HG03103 (cell line): ENCODE results near the gene HBQ1.
"Not testable (repeated sequence)": the region's sequence is repeated elsewhere in the genome, so short reads cannot be mapped to it uniquely, and the experiment has no call there.

Experiments used
- ATAC-seq: cut with Tn5 transposase; IDR thresholded peaks from one replicate; pipeline ENCODE4 v1.9.1; 2021; ENCODE audit warnings: low read depth; ENCODE audit not compliant: unreplicated experiment

HBQ1 gene

DNA sequence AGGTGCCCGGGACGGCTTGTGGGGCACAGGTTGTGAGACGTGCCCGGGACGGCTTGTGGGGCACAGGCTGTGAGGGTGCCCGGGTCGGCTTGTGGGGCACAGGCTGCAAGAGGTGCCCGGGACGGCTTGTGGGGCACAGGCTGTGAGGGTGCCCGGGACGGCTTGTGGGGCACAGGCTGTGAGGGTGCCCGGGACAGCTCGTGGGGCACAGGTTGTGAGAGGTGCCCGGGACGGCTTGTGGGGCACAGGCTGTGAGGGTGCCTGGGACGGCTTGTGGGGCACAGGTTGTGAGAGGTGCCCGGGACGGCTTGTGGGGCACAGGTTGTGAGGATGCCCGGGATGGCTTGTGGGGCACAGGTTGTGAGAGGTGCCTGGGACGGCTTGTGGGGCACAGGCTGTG is 20.0 kb upstream of the HBQ1 start:
- ATAC-seq, result not testable (repeated sequence)

GRCh38 chr16:160691-161190 is 19.5 kb upstream of the HBQ1 start:
- no peak for ATAC-seq

DNA sequence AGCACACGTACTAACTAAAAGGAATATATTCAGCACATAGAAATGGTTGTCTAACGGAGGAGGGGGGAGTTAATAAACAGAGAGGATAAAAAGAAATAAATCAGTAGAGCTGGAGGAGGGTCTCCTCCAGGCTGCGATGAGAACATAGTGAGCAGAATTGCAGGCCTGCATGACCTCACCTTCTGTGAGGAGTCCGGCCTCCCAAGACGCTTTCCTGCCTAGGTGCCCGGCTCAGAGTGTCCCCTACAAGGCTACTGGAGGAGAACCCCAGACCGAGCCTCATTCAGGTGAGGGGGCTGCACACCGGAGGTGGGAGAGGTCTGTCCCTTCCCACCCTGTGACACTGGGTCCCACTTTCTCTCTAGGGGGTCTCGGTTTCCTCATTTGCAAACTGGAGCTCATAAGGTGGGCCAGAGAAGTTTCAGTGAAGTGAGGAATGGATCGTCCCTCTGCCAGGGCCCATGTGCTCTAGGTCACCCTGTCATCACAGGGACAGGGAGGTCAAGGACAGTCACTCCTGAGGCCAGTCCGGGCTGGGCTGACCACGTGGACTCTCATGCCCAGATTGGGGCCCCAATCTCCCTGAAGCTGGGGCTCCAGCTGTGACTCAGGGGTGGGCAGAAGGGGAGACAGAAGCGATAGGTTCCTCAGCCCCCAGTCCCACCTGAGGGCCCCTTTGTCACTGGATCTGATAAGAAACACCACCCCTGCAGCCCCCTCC is 17.8 kb upstream of the HBQ1 start:
- no peak for ATAC-seq

GRCh38 chr16:163139-163538 is 17.1 kb upstream of the HBQ1 start:
- not testable (repeated sequence) for ATAC-seq

GRCh38 chr16:163696-164095 is 16.6 kb upstream of the HBQ1 start:
- ATAC-seq, result not testable (repeated sequence)

DNA sequence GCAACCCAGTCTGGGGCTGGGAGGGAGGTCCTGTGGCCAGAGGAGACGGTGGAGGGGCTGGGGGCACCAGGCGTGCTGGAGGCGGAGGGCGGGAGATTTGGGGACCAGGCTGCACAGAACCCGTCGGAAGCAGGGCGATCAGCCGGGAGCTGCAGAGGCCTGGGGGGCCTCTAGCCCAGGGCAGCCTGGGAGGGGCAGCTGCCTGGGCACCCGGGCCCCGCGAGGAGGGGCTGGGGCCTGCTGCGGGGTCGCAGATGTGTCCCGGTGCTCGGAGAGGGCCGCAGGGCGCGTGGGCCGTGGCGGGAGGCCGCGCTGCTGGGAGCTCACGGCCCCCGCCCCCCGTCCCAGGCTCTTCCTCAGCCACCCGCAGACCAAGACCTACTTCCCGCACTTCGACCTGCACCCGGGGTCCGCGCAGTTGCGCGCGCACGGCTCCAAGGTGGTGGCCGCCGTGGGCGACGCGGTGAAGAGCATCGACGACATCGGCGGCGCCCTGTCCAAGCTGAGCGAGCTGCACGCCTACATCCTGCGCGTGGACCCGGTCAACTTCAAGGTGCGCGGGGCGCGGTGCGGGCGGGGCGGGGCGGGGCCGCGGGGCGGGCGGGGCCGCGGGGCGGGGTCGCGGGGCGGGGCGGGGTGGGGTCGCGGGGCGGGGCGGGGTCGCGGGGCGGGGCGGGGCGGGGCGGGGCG is 16.0 kb upstream of the HBQ1 start:
- not testable (repeated sequence) for ATAC-seq

- no peak for ATAC-seq
Measured at GRCh38 chr16:164827-165538, 15.3 kb upstream of the HBQ1 start.

DNA sequence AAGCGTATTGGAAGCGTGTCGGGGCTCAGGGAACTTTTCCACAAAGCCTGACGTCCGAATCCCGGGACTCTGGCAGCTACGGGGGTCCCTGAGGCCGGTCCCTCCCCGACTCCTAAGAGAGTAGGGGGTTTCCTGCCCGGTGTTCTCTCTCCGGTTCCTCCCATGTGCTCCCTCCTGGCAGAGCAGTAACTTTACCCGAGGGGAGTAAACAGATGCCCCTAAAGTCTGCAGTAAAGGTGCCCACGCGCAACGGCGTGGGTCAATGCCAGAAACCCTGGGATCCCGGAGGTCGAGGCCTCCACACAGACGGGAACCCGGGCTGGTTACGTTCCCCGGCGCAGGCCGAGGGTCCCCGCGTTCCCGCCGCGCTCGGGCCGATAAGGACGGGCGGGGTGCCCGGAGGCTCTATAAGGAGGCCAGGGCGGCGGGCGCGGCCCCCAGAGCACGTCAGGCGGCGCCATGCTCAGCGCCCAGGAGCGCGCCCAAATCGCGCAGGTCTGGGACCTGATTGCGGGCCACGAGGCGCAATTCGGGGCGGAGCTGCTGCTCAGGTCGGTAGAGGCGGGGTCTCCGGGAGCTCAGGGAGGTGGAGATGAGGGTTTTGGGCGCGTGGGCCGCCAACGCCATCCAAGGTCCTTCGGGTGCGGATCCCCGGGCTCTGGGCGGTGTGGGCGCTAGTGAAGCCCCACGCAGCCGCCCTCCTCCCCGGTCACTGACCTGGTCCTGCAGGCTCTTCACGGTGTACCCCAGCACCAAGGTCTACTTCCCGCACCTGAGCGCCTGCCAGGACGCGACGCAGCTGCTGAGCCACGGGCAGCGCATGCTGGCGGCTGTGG is 14.5 kb upstream of the HBQ1 start, which contains the start of gene HBM:
HBM (plus strand) TSS at position 440 of the 836 bp plus-strand sequence; CDS start at position 460, 20 bp downstream.
- no peak for ATAC-seq

GRCh38 chr16:166375-167121 is 13.7 kb upstream of the HBQ1 start:
- ATAC-seq, result no peak

GRCh38 chr16:167122-167690 is 13.1 kb upstream of the HBQ1 start:
- no peak for ATAC-seq

GRCh38 chr16:168424-168823 is 11.8 kb upstream of the HBQ1 start:
- ATAC-seq, result no peak

- no peak for ATAC-seq
Measured at GRCh38 chr16:169014-169413, 11.2 kb upstream of the HBQ1 start.

DNA sequence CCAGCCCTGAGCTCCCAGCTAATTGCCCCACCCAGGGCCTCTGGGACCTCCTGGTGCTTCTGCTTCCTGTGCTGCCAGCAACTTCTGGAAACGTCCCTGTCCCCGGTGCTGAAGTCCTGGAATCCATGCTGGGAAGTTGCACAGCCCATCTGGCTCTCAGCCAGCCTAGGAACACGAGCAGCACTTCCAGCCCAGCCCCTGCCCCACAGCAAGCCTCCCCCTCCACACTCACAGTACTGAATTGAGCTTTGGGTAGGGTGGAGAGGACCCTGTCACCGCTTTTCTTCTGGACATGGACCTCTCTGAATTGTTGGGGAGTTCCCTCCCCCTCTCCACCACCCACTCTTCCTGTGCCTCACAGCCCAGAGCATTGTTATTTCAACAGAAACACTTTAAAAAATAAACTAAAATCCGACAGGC is 10.2 kb upstream of the HBQ1 start:
- not testable (repeated sequence) for ATAC-seq

- no peak for ATAC-seq
Measured at GRCh38 chr16:170788-171187, 9.5 kb upstream of the HBQ1 start.

DNA sequence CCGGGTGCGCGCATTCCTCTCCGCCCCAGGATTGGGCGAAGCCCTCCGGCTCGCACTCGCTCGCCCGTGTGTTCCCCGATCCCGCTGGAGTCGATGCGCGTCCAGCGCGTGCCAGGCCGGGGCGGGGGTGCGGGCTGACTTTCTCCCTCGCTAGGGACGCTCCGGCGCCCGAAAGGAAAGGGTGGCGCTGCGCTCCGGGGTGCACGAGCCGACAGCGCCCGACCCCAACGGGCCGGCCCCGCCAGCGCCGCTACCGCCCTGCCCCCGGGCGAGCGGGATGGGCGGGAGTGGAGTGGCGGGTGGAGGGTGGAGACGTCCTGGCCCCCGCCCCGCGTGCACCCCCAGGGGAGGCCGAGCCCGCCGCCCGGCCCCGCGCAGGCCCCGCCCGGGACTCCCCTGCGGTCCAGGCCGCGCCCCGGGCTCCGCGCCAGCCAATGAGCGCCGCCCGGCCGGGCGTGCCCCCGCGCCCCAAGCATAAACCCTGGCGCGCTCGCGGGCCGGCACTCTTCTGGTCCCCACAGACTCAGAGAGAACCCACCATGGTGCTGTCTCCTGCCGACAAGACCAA is 7.8 kb upstream of the HBQ1 start, which contains the start of gene HBA2:
HBA2 (plus strand) TSS at position 503 of the 568 bp plus-strand sequence; CDS start at position 540, 37 bp downstream.
- ATAC-seq, result not testable (repeated sequence)

- not testable (repeated sequence) for ATAC-seq
Measured at GRCh38 chr16:173211-173854, 6.9 kb upstream of the HBQ1 start.

- ATAC-seq, result not testable (repeated sequence)
Measured at GRCh38 chr16:173928-174769, 6.1 kb upstream of the HBQ1 start.
